Astrocyte of the spinal cord (primary cell): ENCODE results near the gene ZFHX3.

ENCODE experiments used
- DNase-seq: peaks from one replicate; pipeline ENCODE4 v3.0.0; 2011; ENCODE audit warnings: low read depth, low spot score
- H3K4me3 ChIP-seq: 2 replicates; pipeline ENCODE4 v1.5.1; 2011; ENCODE audit warnings: low read depth, mild to moderate bottlenecking, low read length, moderate library complexity
- in situ Hi-C: cut with HindIII; loops from 2 replicates; pipeline ENCODE4 v1.10.0; 2017; ENCODE audit warnings: low sequenced_read_pairs
- TF ChIP-seq, protein P1 (sequence below): IDR thresholded peaks from 2 replicates; pipeline ENCODE4 v1.5.1; 2012; ENCODE audit warnings: low read depth, mild to moderate bottlenecking, low read length, inconsistent platforms

ZFHX3 gene

DNA sequence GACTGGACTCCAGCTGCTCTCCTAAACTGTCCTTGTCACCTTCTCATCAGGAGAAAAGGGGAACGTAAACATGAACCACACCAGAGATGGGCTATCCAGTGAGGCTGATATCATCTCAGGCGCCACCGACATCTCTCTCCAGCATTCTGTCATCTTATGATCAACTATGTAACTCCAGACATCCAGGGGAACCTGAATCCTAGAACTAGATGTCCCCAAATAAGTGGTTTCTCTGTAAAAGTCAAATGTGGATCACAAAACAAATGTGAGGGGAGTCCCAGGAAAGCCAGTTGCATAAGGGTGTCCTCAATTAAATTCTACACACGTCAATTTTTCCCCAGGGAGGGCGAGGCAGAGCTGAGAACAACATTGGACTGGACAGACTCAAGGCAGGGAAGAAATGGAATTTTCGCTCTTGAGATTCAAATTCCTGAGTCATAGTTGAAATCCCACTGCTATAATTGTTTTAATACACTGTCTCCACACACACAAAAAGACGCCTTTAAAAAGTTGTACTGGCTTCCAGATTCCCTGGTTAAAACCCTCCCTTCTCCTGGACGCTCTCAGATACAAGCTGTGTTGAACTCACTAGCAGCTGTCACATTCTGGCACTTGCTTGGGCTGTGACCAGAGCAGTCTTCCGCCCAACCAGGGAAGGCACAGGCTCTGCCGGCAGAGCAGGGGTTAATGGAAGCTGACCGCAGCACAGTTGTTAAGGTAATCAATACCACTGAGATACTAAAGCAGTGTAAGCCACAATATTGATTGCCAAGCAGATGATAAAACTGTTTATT, 62.6 kb downstream of the ZFHX3 start:
- TF ChIP-seq, protein P1, sequence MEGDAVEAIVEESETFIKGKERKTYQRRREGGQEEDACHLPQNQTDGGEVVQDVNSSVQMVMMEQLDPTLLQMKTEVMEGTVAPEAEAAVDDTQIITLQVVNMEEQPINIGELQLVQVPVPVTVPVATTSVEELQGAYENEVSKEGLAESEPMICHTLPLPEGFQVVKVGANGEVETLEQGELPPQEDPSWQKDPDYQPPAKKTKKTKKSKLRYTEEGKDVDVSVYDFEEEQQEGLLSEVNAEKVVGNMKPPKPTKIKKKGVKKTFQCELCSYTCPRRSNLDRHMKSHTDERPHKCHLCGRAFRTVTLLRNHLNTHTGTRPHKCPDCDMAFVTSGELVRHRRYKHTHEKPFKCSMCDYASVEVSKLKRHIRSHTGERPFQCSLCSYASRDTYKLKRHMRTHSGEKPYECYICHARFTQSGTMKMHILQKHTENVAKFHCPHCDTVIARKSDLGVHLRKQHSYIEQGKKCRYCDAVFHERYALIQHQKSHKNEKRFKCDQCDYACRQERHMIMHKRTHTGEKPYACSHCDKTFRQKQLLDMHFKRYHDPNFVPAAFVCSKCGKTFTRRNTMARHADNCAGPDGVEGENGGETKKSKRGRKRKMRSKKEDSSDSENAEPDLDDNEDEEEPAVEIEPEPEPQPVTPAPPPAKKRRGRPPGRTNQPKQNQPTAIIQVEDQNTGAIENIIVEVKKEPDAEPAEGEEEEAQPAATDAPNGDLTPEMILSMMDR: no peak
- peak; percentile 68 for DNase-seq
- in situ Hi-C loops: no loop called here
- H3K4me3 ChIP-seq: no peak overlapping the region

DNA sequence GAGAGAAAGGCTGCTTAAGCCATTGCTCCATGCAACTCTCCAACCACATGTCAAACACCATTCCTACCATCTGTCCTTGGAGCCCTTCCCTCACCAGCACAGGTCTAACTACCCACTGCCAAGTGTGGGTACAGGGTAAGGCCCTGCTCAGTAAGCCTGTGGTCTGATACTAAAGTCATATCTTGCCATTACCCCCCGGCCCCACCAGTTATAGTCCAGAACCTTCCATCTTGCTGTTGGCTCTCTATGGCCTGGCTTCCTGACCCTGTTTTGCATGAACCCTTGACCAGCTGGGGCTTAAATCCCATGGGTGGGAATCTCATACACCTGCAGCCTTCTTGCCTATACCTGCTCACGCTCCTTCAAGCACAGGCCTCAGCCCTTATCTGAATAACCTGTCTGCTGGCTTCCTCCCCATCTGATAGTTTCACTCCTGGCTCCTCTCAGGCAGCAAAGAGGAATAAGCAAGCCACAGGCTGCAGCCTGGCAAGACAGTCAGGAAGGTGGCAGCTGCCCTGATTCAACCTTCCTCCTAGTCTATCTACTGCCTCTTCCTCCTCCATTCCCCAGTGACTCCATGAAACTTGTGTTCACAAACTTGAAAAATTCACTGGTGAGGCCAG, 64.1 kb downstream of the ZFHX3 start:
- no peak overlapping the region for H3K4me3 ChIP-seq
- TF ChIP-seq, protein P1: no peak
- in situ Hi-C loops: no loop called here
- DNase-seq: no peak

DNA sequence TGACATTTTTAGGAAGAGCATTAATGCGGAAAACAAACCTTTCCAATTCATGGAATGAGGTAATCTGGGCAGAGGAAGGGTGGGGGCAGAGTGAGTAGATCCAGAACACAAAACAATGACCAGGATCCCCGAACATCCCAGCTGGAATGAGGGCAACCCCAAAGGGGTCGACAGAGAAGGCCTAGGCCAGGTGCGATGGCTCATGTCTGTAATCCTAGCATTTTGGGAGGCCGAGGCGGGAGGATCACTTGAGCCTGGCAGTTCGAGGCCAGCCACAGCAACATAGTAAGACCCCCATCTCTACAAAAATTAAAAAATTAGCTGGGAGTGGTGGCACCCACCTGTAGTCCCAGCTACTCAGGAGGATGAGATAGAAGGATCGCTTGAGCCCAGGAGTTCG, 64.7 kb downstream of the ZFHX3 start:
- in situ Hi-C loops: no loop called here
- no peak overlapping the region for H3K4me3 ChIP-seq
- no peak for DNase-seq
- TF ChIP-seq, protein P1: no peak

DNA sequence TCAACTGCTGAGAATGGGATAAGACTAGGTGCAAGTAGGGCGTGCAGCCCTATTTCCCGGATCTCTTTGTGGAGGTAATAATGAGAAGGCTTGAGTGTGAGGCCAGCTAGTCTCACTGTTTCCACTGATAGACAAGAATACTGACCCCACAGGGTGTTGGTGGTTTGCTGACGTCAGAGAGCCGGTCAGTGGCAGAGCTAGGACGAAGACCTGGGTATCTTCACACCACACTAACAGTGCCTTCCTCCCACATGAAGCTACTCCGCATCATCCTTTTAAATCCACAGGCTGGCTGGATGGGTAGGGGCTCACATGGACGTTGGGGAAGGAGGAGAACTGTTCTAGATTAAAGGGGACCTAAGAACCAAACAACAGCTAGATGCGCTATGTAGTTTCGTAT, 68.0 kb downstream of the ZFHX3 start:
- in situ Hi-C loops: no loop called here
- TF ChIP-seq, protein P1: no peak
- DNase-seq: no peak

DNA sequence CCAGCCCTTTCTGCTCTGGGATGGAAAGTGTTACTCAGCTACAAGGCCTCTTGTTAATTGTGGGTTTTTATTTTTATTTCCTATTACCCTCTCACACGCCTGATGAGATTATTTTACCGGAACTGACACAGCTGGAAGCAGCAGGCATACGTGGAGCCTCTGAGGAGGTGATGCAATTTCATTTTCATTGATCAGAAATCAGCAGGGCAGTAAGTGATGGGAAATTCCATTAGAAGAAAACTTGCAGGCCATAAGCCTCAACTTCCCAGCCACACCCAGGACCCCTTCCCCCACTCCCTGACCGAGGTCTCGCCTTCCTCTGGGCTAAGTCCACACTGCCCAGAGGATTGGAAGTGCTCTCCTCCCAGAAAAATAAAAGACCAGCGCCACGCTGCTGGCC, 69.7 kb downstream of the ZFHX3 start:
- DNase-seq: peak; percentile 38
- H3K4me3 ChIP-seq: no peak overlapping the region
- TF ChIP-seq, protein P1: no peak
- in situ Hi-C loops: no loop called here

More for the DNA sequence above, 68.0 kb downstream of the ZFHX3 start:
- H3K4me3 ChIP-seq: no peak overlapping the region

DNA sequence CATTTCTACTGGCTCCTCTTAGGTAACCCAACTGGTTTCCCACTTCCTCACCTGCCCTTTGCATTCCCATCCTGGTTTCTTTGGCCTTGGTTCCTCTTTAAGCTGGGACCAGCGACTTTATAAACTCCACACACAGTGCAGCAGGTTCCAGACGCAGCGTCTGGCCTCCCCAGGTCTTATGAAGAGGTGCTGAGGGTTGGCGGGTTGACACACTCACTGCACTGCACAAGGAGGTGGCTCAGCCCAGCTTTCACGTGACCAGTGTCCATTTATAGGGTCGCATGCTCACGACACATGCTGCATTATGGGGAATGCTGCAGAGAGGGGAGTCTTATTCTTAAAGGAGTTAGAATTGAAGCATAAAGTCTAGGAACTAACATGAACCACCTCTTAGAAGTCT, 70.8 kb downstream of the ZFHX3 start:
- TF ChIP-seq, protein P1: no peak
- H3K4me3 ChIP-seq: no peak overlapping the region
- in situ Hi-C loops: no loop called here
- DNase-seq: no peak
